GM19240 (cell line): ENCODE data around the gene NDUFA6.
"Not testable (repeated sequence)": the region's sequence is repeated elsewhere in the genome, so short reads cannot be mapped to it uniquely, and the experiment has no call there.

Experiments used
- DNase-seq: peaks from one replicate; pipeline ENCODE4 v3.0.0; 2011; ENCODE audit warnings: low spot score; ENCODE audit not compliant: insufficient read length

NDUFA6 gene

GRCh38 chr22:42114721-42115120 is 24.1 kb upstream of the NDUFA6 start:
- no peak for DNase-seq

GRCh38 chr22:42112793-42113192 is 22.2 kb upstream of the NDUFA6 start:
- DNase-seq: not testable (repeated sequence)

- no peak for DNase-seq
These were observed 21.2 kb upstream of the NDUFA6 start for GRCh38 chr22:42111798-42112197.

- DNase-seq: no peak
These were observed 18.3 kb upstream of the NDUFA6 start for GRCh38 chr22:42108848-42109247.

- DNase-seq: not testable (repeated sequence)
These were observed 13.8 kb upstream of the NDUFA6 start for GRCh38 chr22:42104332-42104860.

GRCh38 chr22:42101199-42101598 is 10.6 kb upstream of the NDUFA6 start:
- no peak for DNase-seq

- no peak for DNase-seq
These were observed 847 bp upstream of the NDUFA6 start for GRCh38 chr22:42091455-42091782.

GRCh38 chr22:42086051-42086450 is 4.5 kb downstream of the NDUFA6 start:
- DNase-seq: no peak

GRCh38 chr22:42084874-42085273 is 5.7 kb downstream of the NDUFA6 start:
- DNase-seq: no peak

GRCh38 chr22:42083119-42083518 is 7.5 kb downstream of the NDUFA6 start:
- DNase-seq: no peak

- no peak for DNase-seq
These were observed 10.3 kb downstream of the NDUFA6 start for GRCh38 chr22:42080287-42080686.

GRCh38 chr22:42079319-42080251 is 11.0 kb downstream of the NDUFA6 start, which contains the start of gene SMDT1:
TSS of gene SMDT1 (plus strand) at chr22:42079700. CDS start at chr22:42079769, 69 bp downstream.
- peak; percentile 98 for DNase-seq

GRCh38 chr22:42078469-42079318 is 11.9 kb downstream of the NDUFA6 start:
- DNase-seq: no peak

- no peak for DNase-seq
These were observed 13.0 kb downstream of the NDUFA6 start for GRCh38 chr22:42077486-42078125.

GRCh38 chr22:42076764-42077485 is 13.6 kb downstream of the NDUFA6 start:
- no peak for DNase-seq

- DNase-seq: no peak
These were observed 15.5 kb downstream of the NDUFA6 start for GRCh38 chr22:42074846-42075676.

GRCh38 chr22:42074132-42074811 is 16.3 kb downstream of the NDUFA6 start, which contains the start of gene PHETA2:
TSS of gene PHETA2 (plus strand) at chr22:42074248. CDS start at chr22:42077294, 3,046 bp downstream.
- no peak for DNase-seq

GRCh38 chr22:42073621-42074041 is 16.9 kb downstream of the NDUFA6 start:
- DNase-seq: no peak
